ENCODE data around the gene GBA2.

GRCh38 chr9:35726931-35727330 is 22.1 kb downstream of the GBA2 start:
- TF ChIP-seq GATA2 (IDR thresholded peaks at IDR 0.05; ENCODE audit: low read depth, low read length) (no peak), GATA3 (IDR thresholded peaks at IDR 0.05; ENCODE audit: low read depth, low read length) (no peak)

Data from SH-SY5Y (cell line).